ENCODE results near the gene ALDOA.
"Not testable (repeated sequence)": the region's sequence is repeated elsewhere in the genome, so short reads cannot be mapped to it uniquely, and the experiment has no call there.

The ALDOA gene

GRCh38 chr16:30091474-30092372 is 26.2 kb downstream of the ALDOA start, which contains the start of gene TBX6:
TBX6 (minus strand) TSS chr16:30091924; CDS start chr16:30091193, 731 bp downstream.
- DNase-seq (ENCODE audit: low read depth), result peak; percentile 90

- DNase-seq (ENCODE audit: low read depth), result peak; percentile 69
These were observed 26.9 kb downstream of the ALDOA start for GRCh38 chr16:30092373-30093010.

GRCh38 chr16:30094541-30095165 is 29.1 kb downstream of the ALDOA start:
- no peak for DNase-seq (ENCODE audit: low read depth)

- DNase-seq (ENCODE audit: low read depth), result no peak
These were observed 29.9 kb downstream of the ALDOA start for GRCh38 chr16:30095166-30096078.

GRCh38 chr16:30096105-30096861 is 30.7 kb downstream of the ALDOA start, which contains the start of gene YPEL3:
YPEL3 (minus strand) TSS chr16:30096213; CDS start chr16:30095482, 731 bp downstream.
- DNase-seq (ENCODE audit: low read depth), result peak; percentile 91

- DNase-seq (ENCODE audit: low read depth), result no peak
These were observed 31.5 kb downstream of the ALDOA start for GRCh38 chr16:30096862-30097563.

- peak; percentile 24 for DNase-seq (ENCODE audit: low read depth)
These were observed 38.5 kb downstream of the ALDOA start for GRCh38 chr16:30104090-30104489.

- no peak for DNase-seq (ENCODE audit: low read depth)
These were observed 38.9 kb downstream of the ALDOA start for GRCh38 chr16:30104492-30104891.

GRCh38 chr16:30108059-30108850 is 42.7 kb downstream of the ALDOA start:
- DNase-seq (ENCODE audit: low read depth), result no peak

- peak; percentile 30 for DNase-seq (ENCODE audit: low read depth)
These were observed 45.1 kb downstream of the ALDOA start for GRCh38 chr16:30110661-30111060.

- DNase-seq (ENCODE audit: low read depth), result peak; percentile 55
These were observed 46.9 kb downstream of the ALDOA start for GRCh38 chr16:30112197-30113030.

GRCh38 chr16:30113031-30113710 is 47.6 kb downstream of the ALDOA start, which contains the start of gene GDPD3:
GDPD3 (minus strand) TSS chr16:30113537; CDS start chr16:30113478, 59 bp downstream.
- no peak for DNase-seq (ENCODE audit: low read depth)

- DNase-seq (ENCODE audit: low read depth), result no peak
These were observed 48.3 kb downstream of the ALDOA start for GRCh38 chr16:30113711-30114333.

- DNase-seq (ENCODE audit: low read depth), result no peak
These were observed 48.9 kb downstream of the ALDOA start for GRCh38 chr16:30114411-30114810.

- DNase-seq (ENCODE audit: low read depth), result not testable (repeated sequence)
These were observed 49.3 kb downstream of the ALDOA start for GRCh38 chr16:30114833-30115232.

- no peak for DNase-seq (ENCODE audit: low read depth)
These were observed 49.7 kb downstream of the ALDOA start for GRCh38 chr16:30115238-30115637.

All from iris pigment epithelial cell (primary cell).